Stimulated activated CD8-positive, alpha-beta memory T cell treated with anti-CD3 and anti-CD28 coated beads, Interleukin-2, amount 100 ng/mL, for 48 hours (primary cell): ENCODE data around the gene FUBP3.
"Not testable (repeated sequence)": the region's sequence is repeated elsewhere in the genome, so short reads cannot be mapped to it uniquely, and the experiment has no call there.

Experiments used
- DNase-seq, 2 donors: peaks; one replicate each; pipeline ENCODE4 v3.0.0-alpha.2; 2020; ENCODE audit warnings: low read depth in 2 of 2

The FUBP3 gene

DNA sequence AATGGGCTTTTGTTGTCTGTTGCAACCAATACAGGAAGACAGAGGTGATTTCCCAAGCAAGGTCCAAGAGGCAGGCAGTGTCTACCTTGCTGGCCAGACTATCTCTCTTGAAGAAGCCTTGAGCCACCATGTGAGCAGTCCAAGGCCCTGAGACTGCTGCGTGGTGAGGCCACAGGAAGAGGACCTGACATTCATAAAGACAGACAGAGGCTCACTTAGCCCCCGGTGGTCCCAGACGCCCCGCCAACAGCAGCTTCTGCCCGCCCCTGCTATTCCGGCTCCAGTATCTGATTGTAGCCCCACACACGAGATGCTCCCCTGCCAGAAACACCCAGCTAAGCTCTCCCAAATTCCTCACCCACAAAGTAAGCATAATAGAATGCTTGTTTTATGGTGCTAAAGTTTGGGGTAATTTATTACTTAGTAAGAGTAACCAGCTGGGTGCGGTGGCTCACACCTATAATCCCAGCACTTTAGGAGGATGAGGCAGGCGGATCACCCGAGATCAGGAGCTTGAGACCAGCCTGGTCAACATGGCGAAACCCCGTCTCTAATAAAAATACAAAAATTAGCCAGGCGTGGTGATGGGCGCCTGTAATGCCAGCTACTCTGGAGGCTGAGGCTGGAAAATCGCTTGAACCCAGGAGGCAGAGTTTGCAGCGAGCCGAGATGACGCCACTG lies 22.8 kb upstream of the FUBP3 start:
- DNase-seq, result no peak

DNA sequence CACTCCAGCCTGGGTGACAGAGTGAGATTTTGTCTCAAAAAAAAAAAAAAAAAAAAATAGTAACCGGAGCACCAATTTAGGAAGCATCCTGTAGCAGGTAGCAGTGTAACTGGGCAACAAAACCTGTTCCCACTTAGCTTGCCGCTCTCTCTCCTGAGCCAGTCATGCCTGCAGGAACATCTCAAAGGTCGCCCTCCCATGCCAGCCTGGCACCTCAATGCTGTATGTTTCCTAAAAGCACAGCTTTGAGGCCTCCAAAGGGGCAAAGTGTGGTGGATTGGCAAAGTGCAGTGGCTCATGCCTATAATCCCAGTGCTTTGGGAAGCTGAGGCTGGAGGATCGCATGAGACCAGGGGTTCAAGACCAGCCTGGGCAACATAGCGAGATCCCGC lies 22.3 kb upstream of the FUBP3 start:
- no peak for DNase-seq

DNA sequence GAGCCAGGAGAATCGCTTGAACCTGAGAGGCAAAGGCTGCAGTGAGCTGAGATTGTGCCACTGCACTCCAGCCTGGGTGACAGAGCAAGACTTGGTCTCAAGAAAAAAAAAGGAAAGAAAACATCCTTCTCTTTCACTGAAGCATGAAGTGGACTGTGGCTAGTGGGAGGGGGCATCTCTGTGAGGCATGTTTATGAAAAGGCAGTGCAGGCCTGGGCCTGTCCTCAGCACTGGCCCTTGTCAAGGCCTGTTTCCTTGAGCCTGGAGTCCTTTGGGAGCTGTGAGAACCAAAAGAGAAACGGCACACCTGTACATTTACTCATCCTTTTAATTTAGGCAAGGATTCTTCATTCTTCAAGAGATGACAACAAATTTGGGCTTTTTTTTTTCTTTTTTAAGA lies 18.3 kb upstream of the FUBP3 start:
- no peak for DNase-seq

DNA sequence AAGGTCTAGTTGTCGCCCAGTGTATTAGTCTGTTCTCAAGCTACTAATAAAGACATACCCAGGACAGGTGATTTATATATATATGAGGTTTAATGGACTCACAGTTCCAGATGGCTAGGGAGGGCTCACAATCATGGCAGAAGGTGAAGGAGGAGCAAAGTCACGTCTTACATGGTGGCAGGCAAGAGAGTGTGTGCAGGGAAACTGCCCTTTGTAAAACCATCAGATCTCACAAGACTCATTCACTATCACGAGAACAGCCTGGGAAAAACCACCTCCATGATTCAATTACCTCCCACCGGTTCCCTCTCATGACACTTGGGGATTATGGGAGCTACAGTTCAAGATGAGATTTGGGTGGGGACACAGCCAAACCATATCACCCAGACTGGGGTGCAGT lies 16.9 kb upstream of the FUBP3 start:
- not testable (repeated sequence) for DNase-seq

DNA sequence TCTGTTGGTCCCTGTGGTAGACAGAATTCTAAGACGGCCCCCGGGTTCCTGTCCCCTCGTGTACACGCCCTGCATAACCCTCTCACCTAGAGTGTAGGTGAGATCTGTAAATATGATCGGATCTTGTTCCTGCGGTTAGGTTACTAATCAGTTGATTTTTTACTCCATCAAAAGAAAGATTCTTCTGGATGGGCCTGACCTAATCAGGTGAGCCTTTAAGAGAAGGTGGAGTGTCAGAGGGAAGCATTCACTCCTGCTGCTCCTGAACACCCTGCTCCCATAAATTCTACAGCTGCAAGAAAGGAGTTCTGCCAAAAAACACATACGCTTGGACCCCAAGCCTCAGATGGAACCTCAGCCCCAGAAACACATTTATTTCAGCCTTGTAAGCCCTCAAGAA lies 15.6 kb upstream of the FUBP3 start:
- no peak for DNase-seq

DNA sequence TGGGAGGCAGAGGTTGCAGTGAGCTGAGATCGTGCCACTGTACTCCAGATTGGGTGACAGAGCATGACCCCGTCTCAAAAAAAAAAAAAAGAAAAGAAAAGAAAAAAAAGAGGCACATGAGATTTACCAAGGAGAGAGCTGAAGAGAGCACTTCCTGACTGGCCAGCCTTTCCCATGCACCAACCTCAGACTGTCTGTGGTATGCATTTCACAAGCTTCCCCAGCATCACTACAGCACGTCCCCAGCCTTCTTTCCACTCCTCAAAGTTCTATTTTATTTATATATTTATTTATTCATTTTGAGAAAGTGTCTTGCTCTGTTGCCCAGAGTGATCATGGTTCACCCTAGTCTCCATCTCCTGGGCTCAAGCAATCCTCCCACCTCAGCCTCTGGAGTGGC lies 13.6 kb upstream of the FUBP3 start:
- DNase-seq, result no peak

DNA sequence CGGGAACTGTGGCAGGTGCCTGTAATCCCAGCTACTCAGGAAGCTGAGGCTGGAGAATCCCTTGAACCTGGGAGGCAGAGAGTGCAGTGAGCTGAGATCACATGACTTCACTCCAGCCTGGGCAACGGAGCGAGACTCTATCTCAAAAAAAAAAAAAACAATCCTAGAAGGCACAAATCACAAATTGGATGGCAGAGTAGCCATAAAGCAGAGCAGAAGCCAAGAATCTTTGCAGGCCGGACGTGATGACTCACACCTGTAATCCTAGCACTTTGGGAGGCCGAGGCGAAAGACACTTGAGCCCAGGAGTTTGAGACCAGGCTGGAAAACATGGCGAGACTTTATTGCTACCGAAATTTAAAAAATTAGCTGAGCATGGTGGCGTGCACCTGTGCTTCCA lies 9.2 kb upstream of the FUBP3 start:
- no peak for DNase-seq

DNA sequence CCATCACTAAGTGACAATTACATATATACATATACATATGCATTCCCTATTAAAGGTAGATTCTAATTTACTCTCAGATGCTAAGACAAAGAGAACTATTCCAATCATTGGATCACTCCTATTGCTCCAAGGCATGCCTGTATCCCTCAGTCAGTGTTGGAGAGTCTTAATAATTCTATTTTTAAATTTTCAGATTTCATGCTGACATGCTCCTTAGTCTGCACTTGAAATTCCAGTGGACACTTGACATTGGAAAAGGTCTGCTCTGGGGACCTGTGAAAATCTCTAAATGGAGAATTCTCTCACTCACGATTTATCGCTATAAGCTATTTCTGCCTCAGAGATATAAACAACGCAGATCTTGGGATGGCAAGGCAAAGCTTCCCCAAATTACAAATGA lies 3.9 kb upstream of the FUBP3 start:
- DNase-seq, result no peak

DNA sequence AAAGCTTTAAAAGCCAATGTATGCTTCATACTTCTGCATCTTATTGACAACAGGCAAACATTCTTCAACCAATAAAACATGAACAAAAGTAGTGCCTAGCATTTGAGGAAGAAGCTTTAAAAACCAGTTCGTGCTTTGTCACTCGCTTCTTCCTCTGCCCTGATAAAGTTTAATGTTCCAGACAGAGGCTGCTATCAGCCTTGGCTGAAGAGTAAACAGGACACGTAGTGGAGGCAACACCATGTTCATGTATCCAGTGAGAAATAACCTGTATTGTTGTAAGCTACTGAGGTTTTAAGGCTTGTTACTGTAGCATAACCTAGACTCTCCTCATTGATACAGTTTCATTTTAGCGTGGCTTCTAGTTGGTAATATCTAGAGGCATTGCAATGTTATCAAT lies 3.2 kb upstream of the FUBP3 start:
- DNase-seq, result no peak

DNA sequence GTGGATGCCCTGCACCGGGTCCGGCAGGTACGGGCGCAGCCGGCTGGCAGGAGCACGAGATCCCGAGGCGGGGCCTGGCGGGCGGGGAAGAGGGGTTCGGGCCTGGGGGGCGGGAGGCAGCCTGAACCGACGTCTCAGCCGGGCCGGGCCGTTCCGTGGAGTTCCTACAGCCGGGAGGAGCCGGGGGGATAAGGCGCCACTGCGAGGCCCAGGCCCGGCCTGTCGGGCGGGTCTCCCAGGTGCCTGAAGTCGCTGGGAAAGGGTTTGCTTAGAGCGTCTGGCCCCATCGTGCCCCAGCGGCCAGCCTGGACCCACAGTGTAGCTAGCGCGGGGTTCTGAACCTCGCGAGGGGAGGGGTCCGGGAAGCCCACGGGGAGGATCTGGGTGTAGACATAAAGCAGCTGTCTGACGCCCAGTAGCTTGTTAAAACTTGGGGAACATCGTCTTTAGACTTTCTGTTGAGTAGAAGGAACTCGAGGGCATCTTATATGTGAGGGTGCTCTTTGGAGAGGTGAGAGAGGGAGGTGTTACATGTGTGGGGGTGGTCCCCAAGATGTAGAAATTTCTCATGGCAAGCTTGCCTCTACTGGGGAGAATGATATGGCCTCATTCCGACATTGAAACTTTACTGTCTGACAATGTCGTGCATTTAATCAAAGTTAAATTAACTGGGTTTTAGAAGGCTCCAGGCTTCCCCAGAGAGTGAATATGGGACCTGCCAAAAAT lies 524 bp downstream of the FUBP3 start:
- DNase-seq, result no peak

DNA sequence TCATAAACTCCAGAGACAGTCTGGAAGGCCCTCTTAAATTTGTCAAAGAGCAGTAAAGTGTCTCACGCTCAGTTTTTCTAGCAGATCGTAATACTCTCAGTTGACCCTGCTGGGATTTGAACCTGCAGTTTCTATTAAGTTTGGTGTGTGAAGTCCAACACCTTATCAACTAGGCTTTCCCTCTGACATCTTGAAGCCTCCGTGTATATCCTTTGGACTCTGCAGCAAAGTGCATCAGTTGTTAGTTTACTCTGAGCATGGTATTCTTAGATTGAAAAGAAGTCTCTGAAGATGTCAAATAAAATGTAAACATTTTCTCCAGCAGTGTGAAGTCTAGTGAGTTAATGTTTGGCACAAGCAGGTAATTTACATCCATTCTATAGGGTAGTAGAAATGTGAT lies 2.4 kb downstream of the FUBP3 start:
- DNase-seq, result no peak

DNA sequence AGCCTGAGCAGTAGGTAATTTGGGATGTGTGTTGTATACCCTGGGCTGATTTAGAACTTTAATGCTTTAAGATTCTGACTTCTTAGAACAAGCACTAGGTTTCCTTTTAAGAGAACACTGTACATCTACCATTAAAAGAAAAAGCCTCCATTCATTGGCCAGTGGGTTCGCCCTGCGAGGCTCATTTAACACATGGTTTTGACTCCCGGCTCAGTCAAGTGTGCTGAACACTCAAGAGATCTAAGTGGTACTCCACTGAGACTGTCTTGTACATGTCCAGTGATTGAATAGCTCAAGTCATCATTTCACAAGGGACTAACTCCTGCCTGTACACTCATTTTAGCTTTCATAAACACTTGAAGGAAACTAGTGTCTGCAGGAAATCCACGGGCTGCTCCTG lies 3.9 kb downstream of the FUBP3 start:
- no peak for DNase-seq

DNA sequence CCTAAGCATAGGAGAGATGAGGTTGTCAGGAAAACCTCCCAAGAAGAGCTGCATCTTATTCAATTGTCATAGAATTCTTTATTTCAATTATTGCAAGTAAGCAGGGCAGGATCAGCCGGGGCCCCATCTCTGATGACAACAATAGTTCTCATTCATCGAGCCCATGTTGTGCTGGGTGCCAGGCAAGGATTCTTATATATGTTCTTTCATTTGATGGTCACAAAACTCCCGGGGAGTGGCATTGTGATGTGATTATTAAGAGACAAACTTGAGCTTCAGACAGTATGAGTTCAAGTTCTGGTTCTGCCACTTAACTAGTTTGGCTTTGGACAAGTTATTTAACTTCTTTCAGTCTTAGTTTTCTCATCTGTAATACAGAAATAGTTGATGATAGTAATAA lies 8.5 kb downstream of the FUBP3 start:
- DNase-seq, result no peak

DNA sequence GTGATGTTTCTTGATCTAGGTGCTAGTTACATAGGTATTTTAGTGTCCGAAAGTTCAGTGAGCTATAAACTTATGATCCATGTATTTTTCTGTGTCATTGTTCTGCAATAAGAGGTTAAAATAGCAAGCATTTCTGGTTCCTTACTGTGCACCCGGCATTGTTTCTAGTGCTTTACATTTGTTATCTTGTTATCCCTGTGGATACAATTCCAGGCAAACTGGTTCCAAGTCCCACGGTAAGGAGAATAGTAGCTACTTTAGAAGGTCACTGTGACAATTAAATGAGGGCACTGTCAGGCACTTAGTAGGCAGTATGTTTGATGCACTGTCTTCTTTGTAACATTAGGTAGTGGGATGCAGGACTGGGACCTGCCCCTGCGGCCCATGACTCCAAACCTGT lies 9.0 kb downstream of the FUBP3 start:
- no peak for DNase-seq

DNA sequence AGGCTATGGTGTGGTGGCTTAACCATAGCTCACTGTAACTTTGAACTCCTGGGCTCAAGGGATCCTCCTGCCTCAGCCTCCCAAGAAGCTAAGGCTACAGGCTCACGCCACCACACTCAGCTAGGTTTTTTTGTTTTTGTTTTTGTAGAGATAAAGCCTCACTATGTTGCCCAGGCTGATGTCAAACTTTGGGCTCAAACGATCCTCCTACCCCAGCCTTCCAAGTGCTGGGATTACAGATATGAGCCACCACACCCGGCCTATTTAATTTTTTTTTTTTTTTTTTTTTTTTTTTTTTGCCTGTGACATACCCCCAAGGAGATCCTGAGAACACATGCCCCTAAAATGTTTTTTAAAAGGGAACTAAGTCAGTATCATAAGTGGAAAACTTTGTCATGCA lies 10.4 kb downstream of the FUBP3 start:
- DNase-seq, result no peak

DNA sequence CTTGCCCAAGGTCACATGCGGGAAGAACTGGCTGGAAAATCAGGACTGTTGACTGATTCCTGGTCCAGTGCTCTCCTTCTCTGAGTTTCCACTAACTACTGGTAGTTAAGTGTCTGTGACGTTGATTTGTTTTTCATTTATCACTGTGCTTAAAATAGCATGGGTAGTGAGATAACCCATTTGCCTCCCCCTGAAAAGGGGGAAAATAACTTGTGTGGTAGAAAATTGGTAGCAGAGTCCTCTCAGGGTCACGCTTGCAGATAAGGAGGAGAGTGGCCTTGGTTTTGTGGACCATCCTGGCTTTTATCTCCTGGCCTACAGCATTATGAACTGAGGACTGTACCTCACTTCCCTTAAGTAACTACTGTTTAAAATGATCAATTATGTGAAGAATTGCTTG lies 10.9 kb downstream of the FUBP3 start:
- no peak for DNase-seq

DNA sequence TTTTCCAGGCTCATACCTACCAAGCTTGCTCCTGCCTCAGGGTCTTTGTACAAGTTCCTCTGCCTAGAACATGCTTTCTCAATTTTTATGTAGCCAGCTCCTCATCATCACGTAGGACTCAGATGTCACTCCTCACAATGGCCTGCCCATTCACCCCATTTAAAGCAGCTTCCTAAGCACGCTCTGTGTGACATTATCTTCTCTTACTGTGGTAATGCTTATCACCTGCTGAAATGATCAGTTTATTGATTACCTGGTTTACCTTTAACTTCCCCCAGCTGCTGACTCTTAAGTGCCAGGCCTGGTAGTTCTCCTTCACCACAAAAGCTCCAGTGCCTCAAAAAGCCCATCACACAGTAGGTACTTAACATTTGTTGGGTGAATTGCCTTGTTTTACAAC lies 13.6 kb downstream of the FUBP3 start:
- DNase-seq, result no peak

DNA sequence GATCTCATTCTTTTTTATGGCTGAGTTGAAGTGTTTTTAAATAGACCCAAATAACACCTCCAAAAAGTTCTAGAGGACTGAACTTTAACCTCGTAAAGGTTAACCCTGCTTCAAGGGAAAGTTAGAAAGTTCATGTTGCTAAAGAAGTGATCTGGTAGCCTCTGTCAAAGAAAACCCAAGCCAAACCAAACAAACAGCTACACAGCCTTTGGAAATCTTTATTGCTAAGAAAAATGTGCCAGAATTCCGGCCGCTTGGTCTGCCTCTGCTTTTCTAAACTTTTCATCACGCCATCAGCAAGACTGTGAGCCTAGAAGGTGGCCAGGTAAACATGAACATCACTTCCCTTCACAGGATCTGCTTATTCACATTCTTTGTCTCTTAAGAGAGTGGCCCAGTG lies 17.9 kb downstream of the FUBP3 start:
- DNase-seq, result no peak

DNA sequence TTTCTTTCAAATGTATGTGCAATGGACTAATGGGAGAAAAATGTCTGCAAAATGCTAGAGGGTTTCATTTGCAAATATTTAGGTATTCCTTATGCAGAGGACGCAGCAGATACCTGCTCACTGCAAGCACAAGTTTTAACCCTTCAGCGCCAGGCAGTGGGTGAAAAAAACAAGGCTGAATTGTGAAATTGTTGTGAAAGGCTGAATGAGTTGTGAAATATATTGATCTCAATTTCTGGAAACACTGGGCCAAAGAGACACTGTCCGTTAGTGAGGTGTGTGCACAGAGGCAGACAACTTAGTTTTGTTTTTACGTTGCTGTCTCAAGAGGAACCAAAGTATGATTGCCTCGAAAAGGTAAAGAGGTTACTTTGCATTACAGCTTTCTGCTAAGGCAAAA lies 18.8 kb downstream of the FUBP3 start:
- DNase-seq, result no peak

DNA sequence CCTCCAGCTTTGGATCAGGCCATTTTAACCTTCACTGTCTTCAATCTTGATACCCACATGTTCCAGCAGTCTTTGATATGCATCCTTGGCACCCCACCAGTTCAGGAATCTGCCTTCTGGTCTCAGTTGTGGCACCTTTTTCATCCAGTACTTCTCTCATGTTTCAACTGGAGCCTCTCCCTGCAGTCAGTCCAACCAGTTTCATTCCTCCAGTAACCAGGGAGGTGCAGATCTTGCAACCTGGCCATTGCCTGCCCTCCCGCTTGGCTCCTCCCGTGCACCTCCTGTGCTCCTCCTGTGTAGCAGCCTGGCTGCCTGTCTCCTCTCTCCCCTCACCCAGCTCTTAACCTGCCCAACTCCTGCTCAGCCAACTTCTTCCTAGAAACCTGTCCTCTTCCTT lies 20.2 kb downstream of the FUBP3 start:
- DNase-seq, result no peak

DNA sequence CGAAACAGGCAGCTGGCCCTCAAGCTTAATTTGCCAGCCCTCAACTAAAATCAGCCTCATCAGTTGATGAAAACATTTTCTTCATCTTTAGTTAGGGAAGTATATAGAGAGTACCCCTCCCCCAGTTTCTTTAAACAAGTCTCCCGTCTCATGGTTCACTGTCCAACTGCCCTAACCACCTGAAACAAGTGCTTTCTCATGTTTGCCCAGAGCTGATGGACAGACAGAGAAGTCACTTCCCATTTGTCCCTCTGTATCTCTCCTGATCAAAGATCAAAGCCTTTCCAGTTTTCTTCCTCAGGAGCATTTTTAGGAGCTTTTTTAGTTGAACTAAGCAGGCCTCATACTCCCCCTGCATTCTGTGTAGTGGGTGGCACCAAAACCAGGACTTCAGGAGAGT lies 21.7 kb downstream of the FUBP3 start:
- no peak for DNase-seq

DNA sequence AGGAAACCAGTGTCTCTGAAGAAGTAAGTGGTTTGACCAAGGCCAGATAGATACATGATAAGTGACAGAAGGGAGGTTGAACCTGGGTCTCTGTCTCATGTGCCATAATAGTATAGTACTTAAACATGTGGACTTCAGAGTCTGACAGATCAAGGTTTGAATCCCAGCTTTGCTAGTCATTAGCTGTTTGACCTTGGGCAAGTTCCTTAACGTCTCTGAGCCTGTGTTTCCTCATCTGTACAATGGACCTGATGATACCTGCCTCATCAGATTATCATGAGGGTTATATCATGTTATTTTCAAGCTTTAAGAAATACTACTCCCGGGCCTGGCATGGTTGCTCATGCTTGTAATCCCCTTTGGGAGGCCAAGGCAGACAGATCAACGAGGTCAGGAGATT lies 24.9 kb downstream of the FUBP3 start:
- DNase-seq, result no peak

DNA sequence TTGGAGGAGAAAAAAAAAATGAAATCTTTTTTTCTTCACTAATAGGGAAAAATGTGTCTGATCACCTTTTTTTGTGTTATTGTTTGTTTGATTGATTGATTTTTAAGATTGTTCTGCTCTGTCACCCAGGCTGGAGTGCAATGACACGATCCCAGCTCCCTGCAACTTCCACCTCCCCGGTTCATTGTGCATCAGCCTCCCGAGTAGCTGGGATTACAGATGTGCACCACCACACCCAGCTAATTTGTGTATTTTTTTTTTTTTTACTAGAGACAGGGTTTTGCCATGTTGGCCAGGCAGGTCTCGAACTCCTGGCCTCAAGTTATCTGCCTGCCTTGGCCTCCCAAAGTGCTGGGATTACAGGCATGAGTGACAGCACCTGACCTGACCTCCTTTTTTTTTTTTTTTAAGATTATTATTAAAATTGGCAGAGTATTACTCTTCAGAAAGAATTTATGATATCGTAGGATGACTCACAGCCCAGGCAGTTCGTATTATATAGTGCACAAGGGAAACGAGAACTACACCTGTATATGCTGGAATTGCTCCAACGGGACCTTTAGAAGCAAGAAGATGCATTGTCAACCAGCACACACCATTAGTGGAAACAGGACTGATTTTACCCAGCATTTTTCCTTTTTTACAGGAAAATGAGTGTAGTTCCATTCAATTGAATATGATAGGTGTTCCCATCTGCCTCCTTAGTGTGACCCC lies 27.7 kb downstream of the FUBP3 start:
- DNase-seq, result no peak
